ENCODE data around the gene TGFB2.

Gene TGFB2

GRCh38 chr1:218436997-218437396, 91.9 kb downstream of the TGFB2 start:
- no peak for DNase-seq
- Histone ChIP-seq H3K4me3 (ENCODE audit: low read depth, low read length) (no peak overlapping the region), H3K27me3 (no peaks in the 10 kb centered on the region), H3K4me1 (no peaks in the 10 kb centered on the region), H3K9me3 (no peaks in the 10 kb centered on the region), H3K36me3 (no peaks in the 10 kb centered on the region)
- TF ChIP-seq, protein P1, sequence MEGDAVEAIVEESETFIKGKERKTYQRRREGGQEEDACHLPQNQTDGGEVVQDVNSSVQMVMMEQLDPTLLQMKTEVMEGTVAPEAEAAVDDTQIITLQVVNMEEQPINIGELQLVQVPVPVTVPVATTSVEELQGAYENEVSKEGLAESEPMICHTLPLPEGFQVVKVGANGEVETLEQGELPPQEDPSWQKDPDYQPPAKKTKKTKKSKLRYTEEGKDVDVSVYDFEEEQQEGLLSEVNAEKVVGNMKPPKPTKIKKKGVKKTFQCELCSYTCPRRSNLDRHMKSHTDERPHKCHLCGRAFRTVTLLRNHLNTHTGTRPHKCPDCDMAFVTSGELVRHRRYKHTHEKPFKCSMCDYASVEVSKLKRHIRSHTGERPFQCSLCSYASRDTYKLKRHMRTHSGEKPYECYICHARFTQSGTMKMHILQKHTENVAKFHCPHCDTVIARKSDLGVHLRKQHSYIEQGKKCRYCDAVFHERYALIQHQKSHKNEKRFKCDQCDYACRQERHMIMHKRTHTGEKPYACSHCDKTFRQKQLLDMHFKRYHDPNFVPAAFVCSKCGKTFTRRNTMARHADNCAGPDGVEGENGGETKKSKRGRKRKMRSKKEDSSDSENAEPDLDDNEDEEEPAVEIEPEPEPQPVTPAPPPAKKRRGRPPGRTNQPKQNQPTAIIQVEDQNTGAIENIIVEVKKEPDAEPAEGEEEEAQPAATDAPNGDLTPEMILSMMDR (IDR thresholded peaks at IDR 0.05; ENCODE audit: low read depth, low read length): no peak

DNA sequence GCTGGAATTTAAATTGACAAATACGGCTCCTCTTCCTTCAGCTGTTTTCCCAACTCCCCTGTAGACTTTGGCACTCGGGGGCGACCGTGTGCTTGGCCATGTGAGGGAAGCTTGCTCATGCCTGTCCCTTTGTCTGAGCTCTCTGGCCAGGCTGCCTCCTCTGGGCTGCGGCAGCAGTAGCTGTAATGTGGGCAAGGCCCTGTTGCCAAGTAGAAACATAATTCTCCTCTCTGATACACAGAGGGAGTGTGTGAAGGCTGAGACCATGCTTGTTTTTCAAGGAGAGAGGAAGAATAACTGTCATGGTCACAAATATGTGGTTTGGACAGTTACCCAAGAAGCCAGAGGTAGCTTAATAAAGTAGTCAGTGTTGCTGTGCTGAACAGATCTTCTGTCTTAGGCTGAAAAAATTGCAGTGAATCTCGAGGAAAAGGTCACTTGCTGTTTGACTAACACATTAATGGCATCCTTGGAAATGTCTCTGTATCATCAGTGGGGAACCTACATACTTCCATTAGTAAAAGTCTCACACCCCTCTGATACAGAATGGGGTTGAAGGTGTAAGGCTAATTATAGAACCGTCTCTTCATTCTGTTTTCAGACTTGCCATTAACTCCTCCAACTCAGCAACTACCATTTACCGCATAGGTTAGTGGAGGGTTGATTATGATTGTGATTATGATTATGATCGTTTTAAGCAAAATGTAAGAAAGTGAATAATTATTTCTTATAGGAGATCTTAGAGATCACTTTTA, 94.6 kb downstream of the TGFB2 start:
- Histone ChIP-seq H3K9me3 (no peaks in the 10 kb centered on the region), H3K4me3 (ENCODE audit: low read depth, low read length) (no peak overlapping the region), H3K4me1 (no peaks in the 10 kb centered on the region), H3K36me3 (no peaks in the 10 kb centered on the region), H3K27me3 (no peaks in the 10 kb centered on the region)
- TF ChIP-seq, protein P1 (IDR thresholded peaks at IDR 0.05; ENCODE audit: low read depth, low read length): no peak
- DNase-seq: no peak

GRCh38 chr1:218443255-218443654, 98.1 kb downstream of the TGFB2 start:
- no peaks in the 10 kb centered on the region for H3K9me3 ChIP-seq
- no peaks in the 10 kb centered on the region for H3K4me1 ChIP-seq
- H3K36me3 ChIP-seq: no peaks in the 10 kb centered on the region
- H3K27me3 ChIP-seq: no peaks in the 10 kb centered on the region
- TF ChIP-seq, protein P1 (IDR thresholded peaks at IDR 0.05; ENCODE audit: low read depth, low read length): no peak
- H3K4me3 ChIP-seq (ENCODE audit: low read depth, low read length): no peak overlapping the region
- no peak for DNase-seq

GRCh38 chr1:218444173-218444572, 99.0 kb downstream of the TGFB2 start:
- Histone ChIP-seq H3K36me3 (no peaks in the 10 kb centered on the region), H3K4me3 (ENCODE audit: low read depth, low read length) (no peak overlapping the region), H3K9me3 (no peaks in the 10 kb centered on the region), H3K27me3 (no peaks in the 10 kb centered on the region), H3K4me1 (no peaks in the 10 kb centered on the region)
- DNase-seq: no peak
- TF ChIP-seq, protein P1 (IDR thresholded peaks at IDR 0.05; ENCODE audit: low read depth, low read length): no peak

GRCh38 chr1:218444588-218444987, 99.5 kb downstream of the TGFB2 start:
- TF ChIP-seq, protein P1 (IDR thresholded peaks at IDR 0.05; ENCODE audit: low read depth, low read length): no peak
- no peak for DNase-seq
- no peak overlapping the region for H3K4me3 ChIP-seq (ENCODE audit: low read depth, low read length)

DNA sequence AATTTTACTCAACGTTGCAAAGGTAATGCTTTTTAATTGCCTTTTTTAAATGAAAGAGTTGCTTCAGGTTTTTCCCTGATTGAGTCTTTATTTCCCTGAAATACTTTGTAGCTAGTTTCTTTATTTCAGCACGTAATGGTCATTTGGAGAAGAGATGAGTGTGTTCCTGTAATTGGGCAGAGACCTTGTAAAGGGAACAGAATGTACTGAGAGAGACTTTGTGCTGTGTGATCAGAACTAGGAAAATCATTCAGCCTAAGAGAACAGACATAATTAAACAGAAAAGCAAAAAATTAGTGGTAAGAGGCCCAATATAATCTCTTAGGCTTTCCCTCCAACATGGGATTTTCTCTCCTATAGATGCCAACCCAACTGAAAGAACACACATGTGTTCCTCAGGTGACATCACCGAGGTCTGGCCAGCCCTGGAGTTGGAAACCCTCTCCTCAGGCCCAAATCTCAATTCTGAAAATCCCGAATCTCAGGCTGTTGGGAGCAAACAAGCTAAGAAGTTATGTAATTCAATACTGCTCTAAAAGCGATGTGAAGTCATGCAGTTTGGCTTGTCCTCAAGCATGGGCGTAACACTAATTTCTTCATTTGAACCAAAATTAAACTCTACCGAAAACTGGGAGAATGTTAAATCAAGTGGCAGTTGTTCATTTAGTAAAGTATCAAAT, 102.0 kb downstream of the TGFB2 start:
- no peak for DNase-seq
- H3K4me3 ChIP-seq (ENCODE audit: low read depth, low read length): no peak overlapping the region
- H3K36me3 ChIP-seq: no peaks in the 10 kb centered on the region
- H3K9me3 ChIP-seq: no peaks in the 10 kb centered on the region
- no peaks in the 10 kb centered on the region for H3K4me1 ChIP-seq
- TF ChIP-seq, protein P1 (IDR thresholded peaks at IDR 0.05; ENCODE audit: low read depth, low read length): no peak
- no peaks in the 10 kb centered on the region for H3K27me3 ChIP-seq

More at GRCh38 chr1:218444588-218444987, 99.5 kb downstream of the TGFB2 start:
- H3K27me3 ChIP-seq: no peaks in the 10 kb centered on the region
- H3K9me3 ChIP-seq: no peaks in the 10 kb centered on the region
- no peaks in the 10 kb centered on the region for H3K36me3 ChIP-seq
- no peaks in the 10 kb centered on the region for H3K4me1 ChIP-seq
